ENCODE measurements around the gene SLC9A7. TPM values are rescaled to one million over a fixed set of nuclear protein-coding genes. Genes with fewer than 3 reads are reported as not detected.

SLC9A7 gene
- total and polyA plus RNA-seq, 3 donors from 2014 or later, result 2.6 to 8.1 (median 7.4) TPM

DNA sequence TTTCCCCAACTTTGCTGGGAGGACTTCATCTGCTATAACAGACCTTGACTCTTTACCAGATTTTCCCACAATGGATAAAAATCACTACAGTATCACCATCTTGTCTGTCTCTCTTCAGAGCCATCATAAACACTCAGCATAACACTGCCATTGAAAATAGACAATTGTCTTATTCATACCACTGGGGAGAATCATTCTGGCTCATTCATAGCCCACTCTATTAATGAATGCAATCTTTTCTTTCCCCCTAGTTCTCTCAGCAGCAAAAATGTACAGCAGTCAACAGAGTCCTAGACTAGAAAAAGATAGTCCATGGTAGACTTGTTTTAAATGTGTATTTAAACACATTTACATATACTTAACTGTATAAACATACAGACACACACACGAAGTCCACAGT lies 19.2 kb downstream of the SLC9A7 start:
- H3K4me3 ChIP-seq, result no peak overlapping the region
- WGBS, 2 donors, result 67 to 83% methylated on average over 1 of the region's 1 CpG
- intact Hi-C loops (cut with DNase I; ENCODE audit: low total_unique reads), result no loop called here
- no peaks in the 10 kb centered on the region for H3K36me3 ChIP-seq (ENCODE audit: low read depth, missing control alignments)
- DNase-seq, result no peak
- H3K4me1 ChIP-seq, result no peaks in the 10 kb centered on the region
- H3K27me3 ChIP-seq, result no peaks in the 10 kb centered on the region
- TF ChIP-seq, protein P1, sequence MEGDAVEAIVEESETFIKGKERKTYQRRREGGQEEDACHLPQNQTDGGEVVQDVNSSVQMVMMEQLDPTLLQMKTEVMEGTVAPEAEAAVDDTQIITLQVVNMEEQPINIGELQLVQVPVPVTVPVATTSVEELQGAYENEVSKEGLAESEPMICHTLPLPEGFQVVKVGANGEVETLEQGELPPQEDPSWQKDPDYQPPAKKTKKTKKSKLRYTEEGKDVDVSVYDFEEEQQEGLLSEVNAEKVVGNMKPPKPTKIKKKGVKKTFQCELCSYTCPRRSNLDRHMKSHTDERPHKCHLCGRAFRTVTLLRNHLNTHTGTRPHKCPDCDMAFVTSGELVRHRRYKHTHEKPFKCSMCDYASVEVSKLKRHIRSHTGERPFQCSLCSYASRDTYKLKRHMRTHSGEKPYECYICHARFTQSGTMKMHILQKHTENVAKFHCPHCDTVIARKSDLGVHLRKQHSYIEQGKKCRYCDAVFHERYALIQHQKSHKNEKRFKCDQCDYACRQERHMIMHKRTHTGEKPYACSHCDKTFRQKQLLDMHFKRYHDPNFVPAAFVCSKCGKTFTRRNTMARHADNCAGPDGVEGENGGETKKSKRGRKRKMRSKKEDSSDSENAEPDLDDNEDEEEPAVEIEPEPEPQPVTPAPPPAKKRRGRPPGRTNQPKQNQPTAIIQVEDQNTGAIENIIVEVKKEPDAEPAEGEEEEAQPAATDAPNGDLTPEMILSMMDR (IDR thresholded peaks at IDR 0.05), result no peak
- no peak for TF ChIP-seq POLR2A (IDR thresholded peaks at IDR 0.05)
- no peak overlapping the region for H3K27ac ChIP-seq
- H3K9me3 ChIP-seq, result no peaks in the 10 kb centered on the region

DNA sequence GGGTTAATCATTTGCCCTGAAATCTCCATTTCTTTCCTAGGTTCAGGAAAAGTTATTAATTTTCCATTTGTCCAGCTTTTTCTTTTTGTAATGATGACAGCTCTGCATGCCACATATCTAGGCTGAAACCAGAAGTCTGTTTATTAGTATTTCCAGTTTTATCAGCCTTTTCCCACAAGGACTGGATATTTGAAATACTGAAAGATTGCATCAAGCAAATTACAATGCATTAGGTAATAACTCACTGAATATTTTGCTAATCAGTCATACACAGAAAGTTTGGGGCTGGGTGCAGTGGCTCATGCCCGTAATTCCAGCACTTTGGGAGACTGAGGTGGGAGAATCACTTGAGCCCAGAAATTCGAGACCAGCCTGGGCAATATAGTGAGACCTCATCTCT lies 21.5 kb downstream of the SLC9A7 start:
- Histone ChIP-seq H3K27ac (no peak overlapping the region), H3K27me3 (no peaks in the 10 kb centered on the region), H3K4me1 (no peaks in the 10 kb centered on the region), H3K9me3 (no peaks in the 10 kb centered on the region), H3K4me3 (no peak overlapping the region), H3K36me3 (ENCODE audit: low read depth, missing control alignments) (no peaks in the 10 kb centered on the region)
- intact Hi-C loops (cut with DNase I; ENCODE audit: low total_unique reads), result no loop called here
- no peak for TF ChIP-seq POLR2A (IDR thresholded peaks at IDR 0.05)
- TF ChIP-seq, protein P1 (IDR thresholded peaks at IDR 0.05), result no peak
- DNase-seq, result no peak
- 88 to 100% methylated on average over 1 to 2 of the region's 2 CpGs for WGBS, 2 donors

DNA sequence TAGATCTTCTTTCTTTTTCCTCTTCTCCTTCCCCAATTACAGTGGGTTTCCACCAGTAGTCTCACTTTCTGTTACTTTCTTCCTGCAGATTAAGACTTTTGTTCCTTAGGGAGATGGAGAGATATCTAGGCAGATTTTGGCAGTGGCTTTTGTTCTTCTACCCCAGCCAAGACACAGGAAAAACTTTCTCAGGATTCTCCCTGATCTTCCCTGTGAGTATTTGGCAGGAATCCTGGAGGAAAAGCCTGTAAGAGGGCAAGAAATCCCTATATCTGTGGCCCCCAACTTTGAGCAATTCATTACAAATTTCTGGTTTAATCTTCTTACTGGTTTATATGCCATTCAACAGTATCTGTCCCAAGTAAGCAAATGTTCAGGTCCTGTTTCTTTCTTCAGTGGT lies 21.9 kb downstream of the SLC9A7 start:
- H3K4me3 ChIP-seq, result no peak overlapping the region
- no peak overlapping the region for H3K27ac ChIP-seq
- TF ChIP-seq, protein P1 (IDR thresholded peaks at IDR 0.05), result no peak
- TF ChIP-seq POLR2A (IDR thresholded peaks at IDR 0.05), result no peak
- H3K9me3 ChIP-seq, result no peaks in the 10 kb centered on the region
- intact Hi-C loops (cut with DNase I; ENCODE audit: low total_unique reads), result no loop called here
- no peaks in the 10 kb centered on the region for H3K36me3 ChIP-seq (ENCODE audit: low read depth, missing control alignments)
- no peak for DNase-seq
- no peaks in the 10 kb centered on the region for H3K4me1 ChIP-seq
- H3K27me3 ChIP-seq, result no peaks in the 10 kb centered on the region

DNA sequence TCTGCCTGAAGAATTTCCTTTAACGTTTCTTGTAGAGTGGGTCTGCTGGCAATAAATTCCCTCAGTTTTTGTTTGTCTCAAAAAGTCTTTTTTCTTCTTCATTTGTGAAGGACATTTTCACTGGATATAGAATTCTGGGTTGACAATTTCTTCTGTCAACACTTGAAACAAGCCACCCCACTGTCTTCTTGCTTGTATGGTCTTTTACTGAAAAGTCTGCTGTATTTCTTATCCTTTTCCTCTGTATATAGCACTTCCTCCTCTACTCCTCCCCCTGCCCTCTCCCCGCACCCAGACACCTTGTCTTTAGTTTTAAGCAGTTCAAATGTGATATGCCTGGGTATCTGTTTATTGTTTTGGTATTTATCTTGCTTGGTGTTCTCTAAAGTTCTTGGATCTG lies 23.3 kb downstream of the SLC9A7 start:
- intact Hi-C loops (cut with DNase I; ENCODE audit: low total_unique reads), result no loop called here
- Histone ChIP-seq H3K27me3 (no peaks in the 10 kb centered on the region), H3K4me1 (no peaks in the 10 kb centered on the region), H3K27ac (no peak overlapping the region), H3K36me3 (ENCODE audit: low read depth, missing control alignments) (no peaks in the 10 kb centered on the region), H3K4me3 (no peak overlapping the region), H3K9me3 (no peaks in the 10 kb centered on the region)
- 91 to 94% methylated on average over 2 of the region's 2 CpGs for WGBS, 2 donors
- TF ChIP-seq POLR2A (IDR thresholded peaks at IDR 0.05), result no peak
- TF ChIP-seq, protein P1 (IDR thresholded peaks at IDR 0.05), result no peak
- DNase-seq, result no peak

DNA sequence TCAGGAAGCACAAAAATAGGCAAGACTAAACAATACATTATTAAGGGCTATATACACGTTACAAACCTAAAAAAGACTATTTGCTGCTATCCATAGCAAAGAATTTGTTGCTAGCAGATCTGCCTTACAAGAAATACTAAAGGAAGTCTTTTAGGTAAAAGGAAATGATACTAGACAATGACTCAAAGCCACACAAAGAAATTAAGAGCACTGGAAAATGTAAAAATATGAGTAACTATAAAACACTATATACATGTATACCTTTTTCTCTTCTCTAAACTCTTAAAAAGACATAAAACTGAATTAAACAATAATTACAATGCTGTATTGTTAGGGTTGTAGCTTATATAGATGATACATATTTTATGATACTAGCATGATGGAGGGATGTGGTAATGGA lies 25.7 kb downstream of the SLC9A7 start:
- no peaks in the 10 kb centered on the region for H3K36me3 ChIP-seq (ENCODE audit: low read depth, missing control alignments)
- H3K4me3 ChIP-seq, result no peak overlapping the region
- DNase-seq, result no peak
- H3K27me3 ChIP-seq, result no peaks in the 10 kb centered on the region
- intact Hi-C loops (cut with DNase I; ENCODE audit: low total_unique reads), result no loop called here
- H3K27ac ChIP-seq, result no peak overlapping the region
- no peak for TF ChIP-seq POLR2A (IDR thresholded peaks at IDR 0.05)
- TF ChIP-seq, protein P1 (IDR thresholded peaks at IDR 0.05), result no peak
- no peaks in the 10 kb centered on the region for H3K9me3 ChIP-seq
- H3K4me1 ChIP-seq, result no peaks in the 10 kb centered on the region
- 80 to 90% methylated on average over 1 of the region's 1 CpG for WGBS, 2 donors
